GM19452 (cell line): ENCODE data around the gene RBFOX1.

ENCODE experiments used
- ATAC-seq: cut with Tn5 transposase; IDR thresholded peaks from one replicate; pipeline ENCODE4 v1.9.1; 2021; ENCODE audit not compliant: unreplicated experiment

RBFOX1 gene

DNA sequence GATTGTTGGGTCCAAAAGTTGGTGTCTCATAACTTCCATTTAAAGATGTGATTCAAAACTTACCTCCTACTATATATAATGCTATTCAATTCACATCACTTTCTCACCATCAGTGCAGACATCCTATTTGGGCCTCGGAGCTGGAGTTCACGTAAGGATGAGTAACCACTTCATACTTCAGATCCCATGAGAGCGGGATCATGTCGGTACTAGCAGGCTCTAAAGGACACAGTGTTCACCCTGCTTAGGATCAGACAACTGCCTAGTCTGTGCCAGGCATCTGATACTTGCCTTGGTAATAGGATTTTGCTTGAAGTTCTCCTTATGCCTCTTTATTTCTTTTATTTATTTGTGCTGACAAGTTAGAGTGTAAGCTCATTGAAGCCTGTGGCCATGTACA is 39.5 kb downstream of the RBFOX1 start:
- ATAC-seq: no peak

DNA sequence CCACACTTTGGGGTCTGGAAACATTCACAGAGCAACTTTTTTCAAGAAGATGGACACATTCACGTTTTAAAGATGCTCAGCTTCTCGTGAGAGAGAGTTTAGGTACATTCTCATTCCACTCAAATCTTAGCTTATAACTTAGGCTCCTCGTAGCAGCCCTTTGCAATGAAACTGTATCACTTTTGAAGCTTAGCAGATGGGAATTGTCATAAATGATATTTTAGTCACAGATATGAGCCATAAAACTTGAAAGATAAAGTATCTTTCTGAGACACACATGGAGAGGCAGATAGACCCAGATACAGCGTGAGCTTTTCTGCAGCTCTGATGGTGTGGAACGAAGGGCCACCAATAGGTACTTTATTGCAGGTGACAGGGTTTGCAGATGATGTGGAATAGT is 41.1 kb downstream of the RBFOX1 start:
- no peak for ATAC-seq

DNA sequence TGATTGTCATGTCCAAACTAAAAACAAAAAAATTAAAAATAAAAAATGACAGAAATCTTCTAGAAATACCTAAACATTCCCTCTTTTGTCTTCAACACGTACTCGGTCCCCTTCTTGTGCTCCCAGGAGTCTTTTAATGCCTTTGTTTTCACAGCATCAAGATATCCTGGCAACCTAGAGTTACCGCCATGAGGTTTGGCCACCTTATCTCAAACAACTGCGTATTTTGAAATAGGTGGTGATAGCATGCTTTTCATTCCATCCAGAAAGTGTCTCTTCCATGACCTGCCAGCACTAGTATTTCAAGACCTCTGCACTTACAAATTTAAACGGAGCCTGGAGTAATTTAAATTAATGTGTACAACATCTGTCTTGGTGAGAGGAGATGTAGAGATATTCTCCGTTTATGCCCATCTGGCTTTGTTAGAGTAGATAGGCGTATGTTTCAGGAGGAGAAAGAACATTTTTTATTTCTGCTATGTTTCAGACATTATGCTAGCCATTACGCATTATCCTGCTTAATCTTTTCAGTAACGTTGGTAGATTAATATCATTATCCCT is 42.0 kb downstream of the RBFOX1 start:
- no peak for ATAC-seq

DNA sequence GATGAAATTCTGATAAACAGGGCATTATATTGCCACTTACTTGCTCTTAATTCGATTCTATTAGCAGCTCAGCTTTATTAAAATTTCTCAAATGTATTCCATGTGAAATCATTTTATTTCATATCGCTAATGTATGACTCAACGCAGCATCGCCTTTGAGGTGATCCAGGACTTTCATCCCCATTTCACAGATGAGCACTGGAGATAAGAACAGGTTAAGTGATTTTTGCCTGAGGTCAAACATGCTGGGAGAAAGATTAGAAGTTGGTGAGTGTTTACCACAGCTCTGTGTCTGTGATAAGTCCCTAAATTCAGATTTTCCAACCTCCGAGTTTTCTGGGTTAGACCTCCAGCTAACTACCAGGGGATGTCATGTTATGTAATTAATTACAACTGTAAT is 43.6 kb downstream of the RBFOX1 start:
- ATAC-seq: no peak

DNA sequence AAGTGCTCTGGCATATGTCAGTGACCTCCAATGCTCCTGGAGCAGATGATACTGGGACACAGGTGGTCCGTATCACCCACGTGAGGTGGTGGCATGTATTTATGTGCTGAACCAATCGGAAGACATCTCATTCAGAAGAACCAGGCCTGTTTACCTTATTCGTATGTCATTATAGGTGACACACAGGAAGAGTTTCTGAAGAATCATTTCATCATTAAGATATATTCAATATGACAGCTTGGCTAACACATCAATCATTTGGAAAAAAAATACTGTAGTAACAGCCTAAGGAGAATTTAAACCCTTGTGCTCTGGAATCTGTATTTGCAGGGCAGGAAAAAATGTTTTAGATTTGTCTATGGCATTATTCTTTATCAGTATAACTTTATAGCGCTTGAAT is 44.6 kb downstream of the RBFOX1 start:
- ATAC-seq: no peak

DNA sequence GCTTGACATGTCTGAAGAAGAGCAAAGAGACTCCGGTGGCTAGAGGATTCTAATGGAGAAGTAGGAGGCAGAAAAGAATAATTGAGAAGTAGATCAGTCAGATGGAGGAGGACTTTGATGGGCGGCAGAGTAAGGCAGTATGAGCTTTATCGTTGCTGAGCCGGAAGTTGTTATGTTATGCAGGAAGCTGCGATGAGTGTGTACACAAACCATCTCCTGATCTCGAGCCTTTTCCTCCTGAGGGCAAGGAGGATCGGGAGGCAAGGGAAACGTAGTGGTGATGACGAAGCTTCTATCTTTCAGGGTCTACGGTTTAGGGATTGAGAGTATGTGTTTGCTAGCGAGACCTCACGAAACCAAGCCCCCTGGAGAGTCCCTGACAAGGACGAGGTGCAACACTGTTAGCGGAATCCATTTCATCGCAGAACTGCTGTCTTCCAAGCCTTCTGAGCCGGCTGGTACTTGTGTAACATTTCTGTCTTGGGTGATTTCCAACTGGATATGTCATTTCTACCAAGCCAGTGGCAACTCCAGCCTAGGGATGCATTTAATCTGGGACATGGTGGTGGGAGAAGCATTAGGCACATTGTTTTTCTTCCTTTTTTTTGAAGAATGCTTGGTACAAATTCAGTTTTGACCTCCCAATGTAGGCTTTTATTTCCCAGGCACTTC is 45.5 kb downstream of the RBFOX1 start:
- no peak for ATAC-seq

DNA sequence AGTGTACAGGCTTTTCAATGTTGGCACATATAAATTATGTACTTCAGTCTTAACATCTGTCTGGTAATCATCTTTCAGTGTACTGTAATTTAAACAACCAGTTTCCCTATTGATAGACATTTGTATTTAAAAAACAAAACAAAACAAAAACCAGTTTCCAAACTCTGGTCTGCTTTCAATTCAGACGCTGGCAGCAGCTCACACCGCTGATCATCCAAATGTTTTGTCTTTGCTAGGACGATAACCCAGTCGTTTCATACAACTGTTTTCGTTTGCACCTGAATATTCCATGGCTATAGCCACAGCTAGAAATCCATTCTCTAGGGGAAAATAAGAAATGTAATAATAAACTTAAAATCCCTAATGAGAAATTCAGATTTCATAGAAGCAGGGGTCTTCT is 47.8 kb downstream of the RBFOX1 start:
- ATAC-seq: no peak

DNA sequence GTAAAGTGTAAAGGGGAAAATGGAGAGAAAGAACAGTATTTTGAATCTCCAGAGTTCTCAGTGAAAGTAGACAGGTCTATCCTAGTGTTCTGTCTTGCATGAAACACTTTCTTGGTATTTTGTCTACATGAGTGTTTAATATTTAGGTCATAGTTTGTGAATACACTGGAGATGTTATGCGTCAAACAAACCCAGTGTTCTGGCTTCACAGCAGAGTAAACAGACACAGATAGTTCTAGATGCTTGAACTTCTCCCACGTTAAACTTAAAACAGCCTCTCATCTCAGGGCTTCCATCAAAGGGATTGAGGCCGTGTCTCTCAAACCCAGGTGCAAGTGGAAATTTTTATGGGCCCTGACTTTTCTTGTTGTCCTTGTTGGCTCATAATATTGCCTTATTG is 48.3 kb downstream of the RBFOX1 start:
- ATAC-seq: no peak

DNA sequence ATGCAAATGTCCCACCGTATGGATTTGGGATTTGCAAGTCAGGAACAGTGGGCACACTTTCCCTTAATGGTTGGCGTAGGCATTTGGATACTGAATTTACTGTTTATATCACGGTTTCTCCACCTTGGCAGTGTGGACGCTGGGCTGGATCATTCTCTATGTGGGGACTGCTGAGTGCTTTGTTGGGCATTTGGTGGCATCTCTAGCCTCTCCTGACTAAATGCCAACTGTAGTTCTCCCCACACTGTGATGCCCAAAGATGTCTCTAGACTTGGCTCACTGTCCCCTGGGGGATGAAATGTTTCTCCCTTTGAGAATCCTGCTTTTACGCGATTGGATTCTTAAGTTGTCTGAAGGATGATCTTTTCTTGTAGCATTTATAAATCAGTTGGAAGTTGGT is 49.0 kb downstream of the RBFOX1 start:
- no peak for ATAC-seq

DNA sequence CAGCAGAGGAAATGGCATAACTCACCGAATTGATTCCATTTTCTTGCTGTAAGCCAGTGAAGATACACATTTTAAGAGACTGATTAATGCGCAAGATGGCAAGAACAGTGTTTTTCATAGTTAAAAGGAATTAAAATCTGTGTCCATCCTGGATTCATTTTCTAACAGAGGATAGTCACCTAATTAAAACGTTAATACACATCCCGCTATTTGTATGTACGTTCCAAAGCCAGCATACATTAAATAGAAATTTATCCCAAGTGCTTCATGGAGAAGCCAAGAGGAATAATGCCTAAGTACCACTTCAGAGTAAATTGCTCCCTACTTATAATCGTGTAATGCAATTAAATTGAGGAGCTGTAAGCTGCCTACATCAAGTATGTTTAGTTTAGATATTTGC is 49.9 kb downstream of the RBFOX1 start:
- no peak for ATAC-seq

DNA sequence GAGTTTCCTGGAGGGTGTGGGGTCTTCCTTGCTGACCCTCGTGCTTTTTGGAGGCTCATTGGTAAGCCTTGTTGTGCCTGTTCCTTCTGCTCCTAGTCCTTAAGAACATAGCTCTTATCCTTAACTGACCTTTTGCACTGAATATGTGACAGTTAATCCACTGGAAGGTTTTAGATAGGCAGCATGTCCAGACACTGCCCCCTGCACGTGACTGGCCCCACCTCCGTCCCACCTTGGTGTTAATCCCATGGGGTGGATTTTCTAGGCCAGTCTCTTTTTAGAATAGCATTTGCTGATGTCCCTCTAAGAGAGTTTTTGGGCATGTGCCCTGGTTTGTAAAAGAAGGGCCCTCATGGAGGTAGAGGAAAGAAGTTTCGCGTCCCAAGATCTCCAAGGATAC is 58.3 kb downstream of the RBFOX1 start:
- no peak for ATAC-seq

DNA sequence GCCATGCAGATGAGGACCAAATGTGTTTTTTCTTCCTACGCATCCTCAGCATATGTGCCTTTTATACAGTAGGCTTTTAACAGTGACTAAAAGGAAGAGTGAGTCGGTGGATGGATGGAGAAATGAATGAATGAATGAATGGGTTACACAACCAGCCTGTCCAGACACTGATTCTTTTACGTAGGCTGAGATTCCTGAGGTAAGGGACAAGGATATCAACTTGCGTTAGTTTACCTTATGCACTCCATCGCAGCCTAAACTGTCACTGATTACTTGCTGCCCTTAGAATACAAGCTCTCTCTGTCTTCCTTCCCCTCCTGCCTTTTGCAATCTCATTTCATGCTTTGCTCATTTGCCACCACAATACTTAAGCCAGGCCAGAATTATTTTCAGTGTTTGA is 59.0 kb downstream of the RBFOX1 start:
- ATAC-seq: no peak

DNA sequence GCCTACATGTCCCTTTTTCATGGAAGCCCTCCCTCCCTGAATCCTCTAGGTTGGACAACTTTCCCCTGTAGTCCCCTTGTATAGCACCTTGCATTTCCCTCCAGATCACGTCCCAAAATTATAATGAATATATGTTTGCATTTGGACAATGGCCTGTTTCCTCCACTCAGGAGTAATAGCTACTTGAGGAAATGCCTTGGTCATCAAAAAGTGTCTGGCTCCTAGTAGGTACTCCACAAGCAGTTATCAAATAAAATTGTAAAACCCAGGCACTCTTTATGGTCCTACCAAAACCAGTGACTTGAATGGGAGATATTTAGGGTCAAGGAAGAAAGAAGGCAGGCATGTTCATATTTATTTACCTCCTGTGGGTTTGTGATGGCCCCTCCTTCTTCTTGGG is 59.6 kb downstream of the RBFOX1 start:
- no peak for ATAC-seq

DNA sequence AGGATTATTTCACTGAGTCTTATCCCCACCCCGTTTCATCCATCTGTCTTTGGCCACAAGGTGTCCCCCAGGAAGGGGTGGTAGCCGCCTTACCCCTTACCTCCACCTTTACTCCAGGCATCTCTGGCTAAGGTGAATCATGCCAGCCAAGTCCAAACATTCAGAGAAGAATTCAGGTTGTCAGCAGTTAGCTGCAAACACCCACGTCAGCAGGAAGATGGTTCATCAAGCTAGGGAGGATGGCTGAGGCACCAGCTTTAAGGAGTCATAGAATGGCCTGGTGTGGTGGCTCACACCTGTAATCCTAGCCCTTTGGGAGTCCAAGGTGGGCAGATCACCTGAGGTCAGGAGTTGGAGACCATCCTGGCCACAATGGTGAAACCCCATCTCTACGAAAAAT is 61.0 kb downstream of the RBFOX1 start:
- no peak for ATAC-seq

DNA sequence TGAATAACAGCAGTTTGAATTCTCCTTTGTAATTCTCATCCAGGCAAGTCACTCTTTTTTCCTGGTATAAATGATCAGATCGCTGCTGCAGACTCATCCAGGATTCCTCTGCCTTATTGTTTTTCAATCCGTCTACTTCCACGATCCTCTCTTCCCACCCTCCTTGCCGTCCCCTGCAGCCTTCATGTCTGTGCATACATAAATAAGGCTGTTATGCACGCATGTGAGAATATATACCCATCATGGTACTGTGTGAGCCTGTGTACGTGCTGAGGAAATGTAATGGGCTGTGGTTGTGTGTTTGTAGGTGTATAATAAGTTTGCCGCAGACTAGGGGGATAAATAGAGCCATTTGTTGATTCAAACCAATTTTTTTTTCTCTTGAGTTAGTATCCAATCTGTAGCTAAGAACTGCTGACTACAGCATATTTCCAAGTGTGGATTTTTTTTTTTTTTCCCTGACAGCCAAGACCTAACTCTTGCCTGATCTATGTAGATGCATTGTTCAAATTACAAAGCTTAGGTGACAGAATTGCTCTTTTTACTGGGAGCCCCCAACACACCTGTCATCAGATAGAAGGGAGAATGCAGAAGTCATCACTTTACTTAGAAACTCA is 62.2 kb downstream of the RBFOX1 start:
- no peak for ATAC-seq

DNA sequence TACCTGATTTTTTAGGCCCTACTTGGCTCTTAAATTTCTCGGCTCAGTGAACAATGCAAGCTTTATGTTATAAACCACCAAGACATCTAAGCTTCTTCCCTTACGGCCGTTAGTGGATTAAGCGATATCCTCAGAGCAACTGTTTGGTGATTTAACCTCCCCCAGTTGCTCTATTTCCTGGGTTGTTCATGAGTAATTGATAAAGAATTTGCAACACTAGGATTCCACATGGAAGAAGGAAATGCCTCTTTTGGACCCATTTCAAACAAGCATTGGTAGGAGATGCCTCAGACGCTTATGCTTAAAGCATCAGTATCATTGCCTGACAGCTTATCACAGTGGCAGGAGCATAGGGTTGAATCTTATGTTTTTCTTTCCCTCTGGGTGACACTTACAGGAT is 65.3 kb downstream of the RBFOX1 start:
- no peak for ATAC-seq

DNA sequence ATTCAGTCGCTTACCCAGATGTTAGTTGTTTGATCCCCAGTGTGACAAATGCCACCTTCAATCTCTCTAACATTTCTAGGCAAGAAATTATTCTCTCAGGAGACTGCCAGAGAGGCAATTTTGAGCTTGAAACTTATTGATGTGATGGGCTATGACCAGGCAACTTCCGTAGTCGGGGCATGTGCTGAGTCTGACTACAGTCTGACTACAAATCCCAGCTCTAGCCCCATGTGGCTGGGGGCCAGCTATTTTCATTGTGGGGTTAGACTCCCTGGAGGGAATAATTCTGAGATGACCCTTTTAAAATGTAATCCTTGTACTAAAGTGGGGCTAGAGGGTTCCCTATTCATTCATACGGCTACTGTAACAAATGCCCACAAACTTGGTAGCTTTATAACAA is 65.9 kb downstream of the RBFOX1 start:
- ATAC-seq: no peak

DNA sequence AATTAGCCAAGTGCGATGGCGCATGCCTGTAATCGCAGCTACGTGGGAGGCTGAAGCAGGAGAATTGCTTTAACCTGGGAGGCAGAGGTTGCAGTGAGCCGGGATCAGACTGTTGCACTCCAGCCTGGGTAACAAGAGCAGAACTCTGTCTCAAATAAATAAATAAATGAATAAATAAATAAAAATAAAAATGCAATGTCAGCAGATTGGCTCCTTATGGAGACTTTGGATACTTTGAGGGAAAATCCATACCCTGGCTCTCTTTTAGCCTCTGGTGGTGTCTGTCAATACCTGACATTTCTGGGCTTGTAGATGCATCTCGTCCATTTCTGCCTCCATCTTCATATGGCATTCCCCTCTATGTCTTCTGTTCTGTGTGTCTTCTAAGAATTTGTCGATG is 66.7 kb downstream of the RBFOX1 start:
- no peak for ATAC-seq

DNA sequence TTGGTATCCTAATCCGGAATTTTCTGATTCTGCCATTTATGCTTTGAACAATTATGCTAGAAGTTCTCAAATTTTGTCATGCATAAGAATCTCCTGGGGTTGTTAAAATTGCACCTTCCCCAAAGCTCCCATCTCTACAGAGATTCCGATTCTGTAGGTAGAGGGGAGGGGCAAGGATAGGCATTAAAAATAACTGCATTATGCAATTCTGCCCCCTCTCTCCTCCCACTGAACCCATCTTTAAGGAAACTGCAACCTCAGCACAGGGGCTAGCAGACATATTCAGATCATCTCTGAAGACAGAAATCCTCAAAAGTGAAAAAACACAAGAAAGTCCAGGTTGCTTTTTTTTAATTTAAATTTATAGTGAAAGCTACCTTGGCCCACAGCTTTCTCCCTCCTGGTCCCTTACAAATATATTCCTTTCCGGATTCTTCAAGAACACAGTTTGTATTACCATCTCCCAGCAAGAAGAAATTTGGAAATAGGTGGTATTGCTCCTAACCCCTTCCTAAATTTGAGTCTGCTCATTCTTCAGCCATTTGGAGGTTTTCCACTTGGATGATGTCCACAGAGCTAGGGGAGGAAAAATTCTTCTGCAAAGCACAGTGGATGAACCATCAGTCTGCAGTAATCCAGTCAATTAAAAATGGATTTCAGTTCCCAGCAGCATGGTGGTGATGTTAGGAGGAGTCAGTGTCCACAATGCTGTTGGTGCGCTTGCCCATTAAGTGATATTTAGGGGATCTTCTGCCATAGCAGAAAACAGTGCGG is 67.7 kb downstream of the RBFOX1 start:
- no peak for ATAC-seq

DNA sequence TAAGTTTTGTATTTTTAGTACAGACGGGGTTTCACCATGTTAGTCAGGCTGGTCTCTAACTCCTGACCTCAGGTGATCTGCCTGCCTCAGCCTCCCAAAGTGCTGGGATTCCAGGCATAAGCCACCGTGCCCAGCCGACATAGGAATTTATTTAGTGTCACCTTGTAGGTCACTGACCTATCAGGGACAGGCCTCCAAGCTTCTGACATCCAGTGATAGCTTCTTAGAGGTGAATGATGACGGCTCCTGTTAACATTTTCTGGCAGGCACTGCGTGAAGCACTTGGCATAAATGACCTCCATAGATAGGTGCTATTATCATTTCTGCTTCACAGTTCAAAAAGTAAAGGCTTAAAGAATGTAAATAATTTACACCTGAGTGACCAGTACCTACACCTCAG is 71.6 kb downstream of the RBFOX1 start:
- no peak for ATAC-seq

DNA sequence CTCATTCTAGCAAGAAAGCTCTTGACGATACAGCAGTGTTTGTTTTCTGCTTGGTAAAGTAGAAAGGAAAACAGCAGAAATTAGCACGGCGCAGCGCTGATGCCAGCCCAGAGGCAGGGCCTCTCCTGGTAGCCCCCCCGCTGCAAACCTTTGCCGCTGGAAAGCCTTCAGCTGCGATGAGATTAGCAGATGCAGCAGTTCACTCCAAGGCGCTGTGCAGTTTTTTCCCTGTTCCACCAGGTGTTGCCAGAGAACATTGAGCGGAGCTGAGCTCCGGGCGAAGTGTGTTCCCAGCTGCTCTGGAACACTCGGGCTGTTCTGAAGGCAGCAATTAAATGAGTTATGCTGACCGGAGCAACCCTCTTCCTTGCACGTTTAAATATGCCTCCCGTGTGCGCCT is 72.5 kb downstream of the RBFOX1 start:
- no peak for ATAC-seq

DNA sequence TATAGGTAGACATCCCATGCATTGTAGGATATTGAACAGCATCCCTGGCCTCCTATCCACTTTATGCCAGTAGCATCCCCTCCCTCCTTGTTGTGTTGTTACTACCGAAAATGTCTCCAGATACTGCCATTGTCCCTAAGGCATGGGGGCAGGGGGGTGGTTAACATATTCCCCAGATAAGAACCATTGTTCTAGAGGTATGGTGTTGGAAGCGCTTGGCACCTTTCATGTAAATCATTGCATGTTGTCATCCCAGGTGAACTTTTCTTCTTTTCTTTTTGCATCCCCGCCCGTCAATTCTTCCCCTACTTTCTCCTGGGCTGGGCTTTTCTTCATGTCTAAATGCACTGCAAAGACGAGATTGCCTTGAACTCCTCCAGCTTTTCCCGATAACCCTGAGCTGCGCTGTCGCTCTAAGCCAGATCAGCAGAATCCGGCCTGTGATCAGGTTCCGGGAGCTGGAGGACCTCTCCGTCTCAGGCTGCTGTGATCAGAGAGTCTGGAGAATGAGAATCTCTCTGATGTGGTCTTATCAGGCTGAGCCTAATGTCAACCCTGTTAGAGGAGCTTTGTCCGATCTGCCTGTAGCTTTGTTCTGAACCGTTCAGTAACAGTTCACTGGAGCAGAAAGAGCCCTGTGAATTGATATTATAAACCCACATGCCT is 76.2 kb downstream of the RBFOX1 start:
- ATAC-seq: no peak
